ENCODE measurements around the gene CNGA3. TPM values are rescaled to one million over a fixed set of nuclear protein-coding genes. Genes with fewer than 3 reads are reported as not detected.

The CNGA3 gene
- polyA plus RNA-seq, 2 of the 4 experiments (the other 2 are of a cell fraction), result not detected

DNA sequence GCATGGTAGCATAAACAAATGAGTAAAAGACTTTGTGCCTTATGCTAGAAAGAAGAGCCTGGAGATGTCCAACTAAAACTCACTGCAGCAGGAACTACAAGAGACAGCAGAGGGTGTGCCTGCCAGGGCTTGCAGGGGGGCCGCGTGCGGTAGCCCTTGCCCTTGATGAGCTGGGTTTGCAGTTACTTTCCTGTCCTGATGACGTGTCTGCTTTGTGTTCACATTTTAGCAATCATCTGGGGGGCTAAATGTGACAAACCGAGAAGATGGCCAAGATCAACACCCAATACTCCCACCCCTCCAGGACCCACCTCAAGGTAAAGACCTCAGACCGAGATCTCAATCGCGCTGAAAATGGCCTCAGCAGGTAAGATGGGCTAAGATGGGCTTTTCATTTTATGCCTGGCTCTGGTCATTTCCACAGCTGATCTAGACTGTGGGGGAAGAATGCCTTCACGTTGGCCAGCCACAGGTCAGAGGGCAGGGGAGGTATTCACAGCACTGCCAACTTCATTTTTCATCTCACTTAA lies 23.5 kb downstream of the CNGA3 start:
- CTCF ChIA-PET, result no interaction called here
- POLR2A ChIA-PET, result no interaction called here
- TF ChIP-seq BHLHE40 (IDR thresholded peaks at IDR 0.05; ENCODE audit: low read depth, low read length), result no peak
- TF ChIP-seq CEBPB (IDR thresholded peaks at IDR 0.05), result no peak
- TF ChIP-seq, protein P1, sequence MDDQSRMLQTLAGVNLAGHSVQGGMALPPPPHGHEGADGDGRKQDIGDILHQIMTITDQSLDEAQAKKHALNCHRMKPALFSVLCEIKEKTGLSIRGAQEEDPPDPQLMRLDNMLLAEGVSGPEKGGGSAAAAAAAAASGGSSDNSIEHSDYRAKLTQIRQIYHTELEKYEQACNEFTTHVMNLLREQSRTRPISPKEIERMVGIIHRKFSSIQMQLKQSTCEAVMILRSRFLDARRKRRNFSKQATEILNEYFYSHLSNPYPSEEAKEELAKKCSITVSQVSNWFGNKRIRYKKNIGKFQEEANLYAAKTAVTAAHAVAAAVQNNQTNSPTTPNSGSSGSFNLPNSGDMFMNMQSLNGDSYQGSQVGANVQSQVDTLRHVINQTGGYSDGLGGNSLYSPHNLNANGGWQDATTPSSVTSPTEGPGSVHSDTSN (IDR thresholded peaks at IDR 0.05), result no peak
- TF ChIP-seq CBX2 (IDR thresholded peaks at IDR 0.05; ENCODE audit: borderline replicate concordance, low read depth), result no peak
- no peak for TF ChIP-seq TP53 (CRISPR knock-in tag; IDR thresholded peaks at IDR 0.05)
- no peak for TF ChIP-seq JUN (IDR thresholded peaks at IDR 0.05)
- TF ChIP-seq ESRRA (IDR thresholded peaks at IDR 0.05; ENCODE audit: borderline replicate concordance, low read length), result no peak
- TF ChIP-seq KDM1A (IDR thresholded peaks at IDR 0.05; ENCODE audit: low read depth), result no peak
- TF ChIP-seq ZNF302 (CRISPR knock-in tag; IDR thresholded peaks at IDR 0.05), result no peak
- TF ChIP-seq, protein P2, sequence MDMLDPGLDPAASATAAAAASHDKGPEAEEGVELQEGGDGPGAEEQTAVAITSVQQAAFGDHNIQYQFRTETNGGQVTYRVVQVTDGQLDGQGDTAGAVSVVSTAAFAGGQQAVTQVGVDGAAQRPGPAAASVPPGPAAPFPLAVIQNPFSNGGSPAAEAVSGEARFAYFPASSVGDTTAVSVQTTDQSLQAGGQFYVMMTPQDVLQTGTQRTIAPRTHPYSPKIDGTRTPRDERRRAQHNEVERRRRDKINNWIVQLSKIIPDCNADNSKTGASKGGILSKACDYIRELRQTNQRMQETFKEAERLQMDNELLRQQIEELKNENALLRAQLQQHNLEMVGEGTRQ (IDR thresholded peaks at IDR 0.05), result no peak
- no peak for TF ChIP-seq HOXB13 (CRISPR knock-in tag; IDR thresholded peaks at IDR 0.05; ENCODE audit: low read depth)
- TF ChIP-seq SMC3 (IDR thresholded peaks at IDR 0.05), result no peak
- TF ChIP-seq CBX8 (IDR thresholded peaks at IDR 0.05), result no peak
- no peak for TF ChIP-seq NPAS2 (CRISPR knock-in tag; IDR thresholded peaks at IDR 0.05; ENCODE audit: borderline replicate concordance)
- WGBS (ENCODE audit: missing lambda C conversion rate), result 59% methylated on average over 9 of the region's 9 CpGs
- FAIRE-seq (no peak), DNase-seq (ENCODE audit: low read depth in 1 of 2, low spot score in 1 of 2) (no peak), ATAC-seq (no peak)
- Histone ChIP-seq H3K4me2 (no peak overlapping the region), H3K27ac (no peak overlapping the region), H3K9me3 (peaks cover 14% of the 10 kb centered on the region), H3K4me3 (no peak overlapping the region), H3K4me1 (no peaks in the 10 kb centered on the region)

DNA sequence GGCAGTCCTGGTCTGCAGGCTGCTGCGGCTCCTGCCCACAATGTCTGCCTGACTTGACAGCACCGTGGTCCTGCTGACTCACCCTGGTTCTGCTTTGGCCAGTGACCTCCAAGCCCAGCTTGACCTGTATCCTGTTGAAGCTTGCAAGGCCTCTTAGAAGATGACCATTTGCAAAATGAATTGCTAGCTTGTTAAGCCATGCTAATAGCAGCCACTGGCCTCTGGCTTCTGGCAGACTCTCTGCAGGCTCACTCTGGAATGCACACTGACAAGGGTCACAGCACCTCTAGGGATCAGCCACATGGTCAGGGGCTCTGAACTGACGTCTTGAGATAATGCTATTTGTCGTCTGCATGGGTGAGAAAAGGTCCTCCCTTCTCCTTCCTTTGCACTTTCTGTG lies 25.9 kb downstream of the CNGA3 start:
- Histone ChIP-seq H3K4me2 (no peak overlapping the region), H3K4me3 (no peak overlapping the region), H3K4me1 (no peaks in the 10 kb centered on the region), H3K27ac (no peak overlapping the region), H3K9me3 (peaks cover 14% of the 10 kb centered on the region)
- ChIA-PET POLR2A (no interaction called here), CTCF (interaction anchor here (0.6 to 1.3 kb wide), 4 partner anchors 13 to 621 kb away, joined by 3 to 4 read pairs (median 3); no protein-coding TSS in a partner anchor)
- DNase-seq (ENCODE audit: low read depth in 1 of 2, low spot score in 1 of 2) (no peak), FAIRE-seq (no peak), ATAC-seq (no peak)
- WGBS (ENCODE audit: missing lambda C conversion rate), result 36% methylated on average over 3 of the region's 4 CpGs
- TF ChIP-seq PHF8 (IDR thresholded peaks at IDR 0.05; ENCODE audit: borderline replicate concordance, low read depth) (no peak), ZNF302 (CRISPR knock-in tag; IDR thresholded peaks at IDR 0.05) (no peak), ZFP36 (IDR thresholded peaks at IDR 0.05; ENCODE audit: borderline replicate concordance, partially characterized antibody) (no peak), CBX2 (IDR thresholded peaks at IDR 0.05; ENCODE audit: borderline replicate concordance, low read depth) (no peak), MYC (IDR thresholded peaks at IDR 0.05; ENCODE audit: borderline replicate concordance, low read length) (no peak), HOXA7 (CRISPR knock-in tag; IDR thresholded peaks at IDR 0.05) (no peak), HDAC2 (IDR thresholded peaks at IDR 0.05) (no peak), RARB (CRISPR knock-in tag; IDR thresholded peaks at IDR 0.05) (no peak), RNF2 (IDR thresholded peaks at IDR 0.05; ENCODE audit: borderline replicate concordance, low read depth) (no peak)
- TF ChIP-seq, protein P2 (IDR thresholded peaks at IDR 0.05), result no peak
- TF ChIP-seq, protein P3, sequence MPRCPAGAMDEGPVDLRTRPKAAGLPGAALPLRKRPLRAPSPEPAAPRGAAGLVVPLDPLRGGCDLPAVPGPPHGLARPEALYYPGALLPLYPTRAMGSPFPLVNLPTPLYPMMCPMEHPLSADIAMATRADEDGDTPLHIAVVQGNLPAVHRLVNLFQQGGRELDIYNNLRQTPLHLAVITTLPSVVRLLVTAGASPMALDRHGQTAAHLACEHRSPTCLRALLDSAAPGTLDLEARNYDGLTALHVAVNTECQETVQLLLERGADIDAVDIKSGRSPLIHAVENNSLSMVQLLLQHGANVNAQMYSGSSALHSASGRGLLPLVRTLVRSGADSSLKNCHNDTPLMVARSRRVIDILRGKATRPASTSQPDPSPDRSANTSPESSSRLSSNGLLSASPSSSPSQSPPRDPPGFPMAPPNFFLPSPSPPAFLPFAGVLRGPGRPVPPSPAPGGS (IDR thresholded peaks at IDR 0.05), result no peak
